Brain microvascular endothelial cell (primary cell): ENCODE data around the gene MPZL1.

Source experiments
- DNase-seq: peaks from one replicate; pipeline ENCODE4 v3.0.0-alpha.2; 2020
- H3K27ac ChIP-seq: fragments of 250-450 bp; sonication (Bioruptor Pico); 2 replicates; pipeline ENCODE4 v1.5.1; 2020; ENCODE audit warnings: mild to moderate bottlenecking, moderate library complexity
- H3K27me3 ChIP-seq: fragments of 250-450 bp; sonication (Bioruptor Pico); replicated peaks from 2 replicates; pipeline ENCODE4 v1.5.1; 2020; ENCODE audit warnings: mild to moderate bottlenecking
- H3K36me3 ChIP-seq: fragments of 250-450 bp; sonication (Bioruptor Pico); replicated peaks from 2 replicates; pipeline ENCODE4 v1.5.1; 2020; ENCODE audit warnings: mild to moderate bottlenecking
- H3K4me3 ChIP-seq: 2 replicates; pipeline ENCODE4 v1.5.1; 2011; ENCODE audit warnings: low read depth, mild to moderate bottlenecking, control low read depth, low read length, moderate library complexity
- CTCF ChIP-seq: IDR thresholded peaks from 2 replicates; pipeline ENCODE4 v1.5.1; 2011; ENCODE audit warnings: low read depth, mild to moderate bottlenecking, moderate library complexity, low read length, control low read depth, inconsistent platforms; ENCODE audit errors: missing control alignments
- in situ Hi-C: cut with HindIII; loops from 2 replicates; pipeline ENCODE4 v1.10.0; 2017; ENCODE audit warnings: low sequenced_read_pairs, low pct_ligation_motif_present

MPZL1 gene

GRCh38 chr1:167695756-167696561 is 25.8 kb upstream of the MPZL1 start:
- no peak overlapping the region for H3K4me3 ChIP-seq
- in situ Hi-C loops, result no loop called here
- H3K27ac ChIP-seq, result no peak overlapping the region
- no peak for DNase-seq
- no peaks in the 10 kb centered on the region for H3K27me3 ChIP-seq
- TF ChIP-seq CTCF, result no peak
- H3K36me3 ChIP-seq, result no peaks in the 10 kb centered on the region

GRCh38 chr1:167697667-167698141 is 24.1 kb upstream of the MPZL1 start:
- no peak for TF ChIP-seq CTCF
- in situ Hi-C loops, result no loop called here
- Histone ChIP-seq H3K36me3 (no peaks in the 10 kb centered on the region), H3K4me3 (no peak overlapping the region), H3K27ac (no peak overlapping the region), H3K27me3 (no peaks in the 10 kb centered on the region)
- no peak for DNase-seq

- TF ChIP-seq CTCF, result no peak
- DNase-seq, result no peak
- no peak overlapping the region for H3K4me3 ChIP-seq
- no peaks in the 10 kb centered on the region for H3K36me3 ChIP-seq
- in situ Hi-C loops, result no loop called here
- H3K27me3 ChIP-seq, result no peaks in the 10 kb centered on the region
- H3K27ac ChIP-seq, result no peak overlapping the region
These were observed 23.5 kb upstream of the MPZL1 start for GRCh38 chr1:167698313-167698712.

GRCh38 chr1:167701510-167701909 is 20.3 kb upstream of the MPZL1 start:
- no peaks in the 10 kb centered on the region for H3K27me3 ChIP-seq
- TF ChIP-seq CTCF, result no peak
- H3K36me3 ChIP-seq, result no peaks in the 10 kb centered on the region
- H3K4me3 ChIP-seq, result no peak overlapping the region
- H3K27ac ChIP-seq, result no peak overlapping the region
- in situ Hi-C loops, result no loop called here
- DNase-seq, result no peak

- H3K4me3 ChIP-seq, result no peak overlapping the region
- no peak for DNase-seq
- in situ Hi-C loops, result no loop called here
- no peak overlapping the region for H3K27ac ChIP-seq
- no peak for TF ChIP-seq CTCF
- H3K36me3 ChIP-seq, result no peaks in the 10 kb centered on the region
- H3K27me3 ChIP-seq, result no peaks in the 10 kb centered on the region
These were observed 18.2 kb upstream of the MPZL1 start for GRCh38 chr1:167703557-167703956.

- H3K27me3 ChIP-seq, result no peaks in the 10 kb centered on the region
- no peak overlapping the region for H3K27ac ChIP-seq
- no peaks in the 10 kb centered on the region for H3K36me3 ChIP-seq
- no peak overlapping the region for H3K4me3 ChIP-seq
- in situ Hi-C loops, result no loop called here
- no peak for TF ChIP-seq CTCF
- DNase-seq, result no peak
These were observed 17.1 kb upstream of the MPZL1 start for GRCh38 chr1:167704715-167705114.
